NB4 (cell line): ENCODE data around the gene KLHL3.
A peak's percentile ranks its signal among the peaks of the same experiment; 100 is the strongest.

Experiments used
- CTCF ChIP-seq: IDR thresholded peaks from one replicate; pipeline ENCODE4 v1.5.1; 2012; ENCODE audit warnings: low read depth, low read length
- MYC ChIP-seq: IDR thresholded peaks from 2 replicates; pipeline ENCODE4 v1.6.1; 2011; ENCODE audit warnings: low read depth, low read length

GRCh38 chr5:137582218-137582617 is 153.7 kb downstream of the KLHL3 start:
- TF ChIP-seq MYC (peak; percentile 50; the same call in 1 of the 2 replicates), CTCF (no peak)
